Neural cell (in vitro differentiated cells): ENCODE results near the gene LDLRAD4. TPM values are rescaled to one million over a fixed set of nuclear protein-coding genes. Genes with fewer than 3 reads are reported as not detected.

Source experiments
- H2AFZ ChIP-seq: fragments of 200-600, 300-800 bp; sonication (generic), shearing (Covaris generic); 2 replicates; pipeline ENCODE4 v1.6.0; 2014; ENCODE audit warnings: low read depth, mild to moderate bottlenecking, antibody characterized with exemption, low read length, moderate library complexity
- H3F3A ChIP-seq: fragments of 200-600 bp; shearing (Covaris generic); 2 replicates; pipeline ENCODE4 v1.6.1; 2016; ENCODE audit warnings: mild to moderate bottlenecking, moderate library complexity, mixed read lengths, antibody characterized with exemption, low read length; ENCODE audit not compliant: insufficient read depth, poor library complexity, severe bottlenecking
- H3K27ac ChIP-seq: fragments of 200-600, 300-800 bp; sonication (generic), shearing (Covaris generic); 2 replicates; pipeline ENCODE4 v1.5.1; 2014; ENCODE audit warnings: mild to moderate bottlenecking, low read length, moderate library complexity
- H3K27me3 ChIP-seq: fragments of 300-800, 200-600 bp; sonication (generic), shearing (Covaris generic); 2 replicates; pipeline ENCODE4 v1.6.0; 2014; ENCODE audit warnings: mild to moderate bottlenecking, low read depth, low read length, moderate library complexity; ENCODE audit not compliant: insufficient read depth
- H3K36me3 ChIP-seq: fragments of 300-800, 200-600 bp; sonication (generic), shearing (Covaris generic); 2 replicates; pipeline ENCODE4 v1.5.1; 2014; ENCODE audit warnings: mild to moderate bottlenecking, antibody characterized with exemption, low read length, moderate library complexity; ENCODE audit not compliant: insufficient read depth
- H3K4me2 ChIP-seq: fragments of 300-800, 200-600 bp; sonication (generic), shearing (Covaris generic); 2 replicates; pipeline ENCODE4 v1.6.0; 2014; ENCODE audit warnings: mild to moderate bottlenecking, low read length
- H3K4me3 ChIP-seq: fragments of 300-800, 200-600 bp; sonication (generic), shearing (Covaris generic); 2 replicates; pipeline ENCODE4 v1.5.1; 2014; ENCODE audit warnings: mild to moderate bottlenecking, low read length, moderate library complexity
- H3K79me2 ChIP-seq: fragments of 200-600 bp; shearing (Covaris generic); replicated peaks from 2 replicates; pipeline ENCODE4 v1.6.0; 2014; ENCODE audit warnings: mild to moderate bottlenecking, low read length, moderate library complexity; ENCODE audit not compliant: insufficient read depth
- H3K9ac ChIP-seq: fragments of 300-800, 200-600 bp; sonication (generic), shearing (Covaris generic); 2 replicates; pipeline ENCODE4 v1.6.1; 2016; ENCODE audit warnings: mild to moderate bottlenecking, low read length, mixed read lengths
- H3K9me2 ChIP-seq: fragments of 200-600 bp; shearing (Covaris generic); 2 replicates; pipeline ENCODE4 v1.6.1; 2016; ENCODE audit warnings: mild to moderate bottlenecking, low read length, mixed read lengths; ENCODE audit not compliant: insufficient read depth
- H3K9me3 ChIP-seq: fragments of 200-600, 300-800 bp; sonication (generic), shearing (Covaris generic); 2 replicates; pipeline ENCODE4 v1.6.1; 2016; ENCODE audit warnings: mild to moderate bottlenecking, mixed run types, low read length, moderate library complexity, mixed read lengths
- H4K20me1 ChIP-seq: fragments of 200-600 bp; shearing (Covaris generic); 2 replicates; pipeline ENCODE4 v1.6.1; 2016; ENCODE audit warnings: mild to moderate bottlenecking, mixed run types; ENCODE audit not compliant: insufficient read depth
- EP300 ChIP-seq: fragments of 450-650 bp; conservative IDR thresholded peaks from 2 replicates; pipeline ENCODE4 v1.6.1; 2014; ENCODE audit warnings: antibody characterized with exemption, mild to moderate bottlenecking, moderate library complexity; ENCODE audit not compliant: poor library complexity, severe bottlenecking
- EZH2 ChIP-seq: fragments of 200-600, 300-800 bp; shearing (Covaris generic), sonication (generic); IDR thresholded peaks from 2 replicates; pipeline ENCODE4 v1.6.1; 2014; ENCODE audit warnings: antibody characterized with exemption, low read length, borderline replicate concordance, mild to moderate bottlenecking; ENCODE audit not compliant: insufficient read depth, poor library complexity, severe bottlenecking
- MXI1 ChIP-seq: fragments of 450-650 bp; conservative IDR thresholded peaks from 2 replicates; pipeline ENCODE4 v1.6.1; 2014; ENCODE audit warnings: antibody characterized with exemption, mild to moderate bottlenecking; ENCODE audit not compliant: poor library complexity, severe bottlenecking
- POLR2AphosphoS5 ChIP-seq: IDR thresholded peaks from 2 replicates; pipeline ENCODE4 v1.6.1; 2012
- RAD21 ChIP-seq: fragments of 450-650 bp; conservative IDR thresholded peaks from 2 replicates; pipeline ENCODE4 v1.6.1; 2014; ENCODE audit warnings: antibody characterized with exemption, mild to moderate bottlenecking, moderate library complexity
- REST ChIP-seq: IDR thresholded peaks from 2 replicates; pipeline ENCODE4 v1.6.1; 2012; ENCODE audit warnings: borderline replicate concordance
- SMC3 ChIP-seq: fragments of 450-650 bp; conservative IDR thresholded peaks from 2 replicates; pipeline ENCODE4 v1.6.1; 2014; ENCODE audit warnings: antibody characterized with exemption, mild to moderate bottlenecking, moderate library complexity; ENCODE audit not compliant: poor library complexity
- TAF1 ChIP-seq: IDR thresholded peaks from 2 replicates; pipeline ENCODE4 v1.6.1; 2012; ENCODE audit warnings: low read depth
- polyA plus RNA-seq: library from polyadenylated mRNA; depleted of rRNA; stranded (reverse); fragments of >200 nt; gene quantifications from 2 replicates; pipeline ENCODE4 v1.2.3, GENCODE V29; 2014

LDLRAD4 gene
- polyA plus RNA-seq, 1 donor from 2014 or later: 3.7 TPM

- no peaks in the 10 kb centered on the region for H3K9me2 ChIP-seq
- TF ChIP-seq MXI1: no peak
- TF ChIP-seq REST: no peak
- no peak for TF ChIP-seq RAD21
- TF ChIP-seq TAF1: no peak
- no peak overlapping the region for H3K9ac ChIP-seq
- H3F3A ChIP-seq: no peaks in the 10 kb centered on the region
- H3K36me3 ChIP-seq: no peaks in the 10 kb centered on the region
- H4K20me1 ChIP-seq: no peaks in the 10 kb centered on the region
- H3K27ac ChIP-seq: no peak overlapping the region
- H3K79me2 ChIP-seq: no peaks in the 10 kb centered on the region
- H2AFZ ChIP-seq: no peak overlapping the region
- H3K9me3 ChIP-seq: no peaks in the 10 kb centered on the region
- no peak overlapping the region for H3K4me3 ChIP-seq
- no peaks in the 10 kb centered on the region for H3K27me3 ChIP-seq
- no peak overlapping the region for H3K4me2 ChIP-seq
These were observed 16.9 kb downstream of the LDLRAD4 start for GRCh38 chr18:13235421-13235831.

DNA sequence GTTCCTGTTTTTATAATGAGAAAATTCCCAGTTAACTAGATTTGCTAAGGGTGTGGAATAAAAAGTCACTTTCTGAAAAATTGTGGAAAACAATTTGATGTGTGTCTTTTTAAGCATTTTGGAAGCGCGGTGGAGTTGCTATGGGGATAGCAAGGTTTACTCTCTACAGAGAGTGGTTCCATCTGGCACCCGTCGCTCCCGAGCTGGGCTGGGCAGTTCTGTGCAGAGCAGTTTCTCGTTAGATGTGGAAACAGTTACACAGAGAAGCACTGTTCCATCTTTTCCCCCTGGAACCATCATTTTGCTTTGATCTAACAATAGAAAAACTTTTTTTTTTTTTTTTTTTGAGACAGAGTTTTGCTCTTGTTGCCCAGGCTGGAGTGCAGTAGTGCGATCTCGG lies 17.4 kb downstream of the LDLRAD4 start:
- Histone ChIP-seq H3K79me2 (no peaks in the 10 kb centered on the region), H3F3A (no peaks in the 10 kb centered on the region), H3K9ac (no peak overlapping the region), H3K27me3 (no peaks in the 10 kb centered on the region), H3K9me3 (no peaks in the 10 kb centered on the region), H3K4me2 (no peak overlapping the region), H3K27ac (no peak overlapping the region), H4K20me1 (no peaks in the 10 kb centered on the region), H3K36me3 (no peaks in the 10 kb centered on the region), H2AFZ (no peak overlapping the region), H3K9me2 (no peaks in the 10 kb centered on the region), H3K4me3 (no peak overlapping the region)
- TF ChIP-seq MXI1 (no peak), SMC3 (no peak), REST (no peak), EZH2 (no peak), TAF1 (no peak), RAD21 (no peak)

GRCh38 chr18:13236411-13236810 lies 17.9 kb downstream of the LDLRAD4 start:
- TF ChIP-seq EP300 (no peak), POLR2AphosphoS5 (no peak), SMC3 (no peak), EZH2 (no peak)
- Histone ChIP-seq H3K4me3 (no peak overlapping the region), H3K27ac (no peak overlapping the region), H3K4me2 (no peak overlapping the region), H3F3A (no peaks in the 10 kb centered on the region), H2AFZ (no peak overlapping the region), H3K9ac (no peak overlapping the region), H3K9me3 (no peaks in the 10 kb centered on the region), H3K36me3 (no peaks in the 10 kb centered on the region), H4K20me1 (no peaks in the 10 kb centered on the region), H3K79me2 (no peaks in the 10 kb centered on the region), H3K9me2 (no peaks in the 10 kb centered on the region), H3K27me3 (no peaks in the 10 kb centered on the region)
